GM12892 (cell line): ENCODE results near the gene ZBTB38.

ENCODE experiments used
- DNase-seq: peaks from one replicate; pipeline ENCODE4 v3.0.0; 2011; ENCODE audit not compliant: insufficient read length
- FAIRE-seq: peaks from 2 replicates; lab custom pipeline; 2011; peaks lifted over from hg19 to GRCh38; lab: Jason Lieb, UNC
- POLR2A ChIP-seq: IDR thresholded peaks from 2 replicates; pipeline ENCODE4 v1.6.1; 2011; ENCODE audit warnings: low read depth, low read length, control low read depth
- POLR2AphosphoS5 ChIP-seq: IDR thresholded peaks from 2 replicates; pipeline ENCODE4 v1.6.1; 2011; ENCODE audit warnings: low read depth, low read length, control low read depth
- TAF1 ChIP-seq: IDR thresholded peaks from 2 replicates; pipeline ENCODE4 v1.6.1; 2011; ENCODE audit warnings: low read depth, mild to moderate bottlenecking, control low read depth, low read length, borderline replicate concordance

The ZBTB38 gene

GRCh38 chr3:141332416-141332815 is 35.9 kb upstream of the ZBTB38 start:
- no peak for FAIRE-seq
- TF ChIP-seq POLR2A (no peak), TAF1 (no peak), POLR2AphosphoS5 (no peak)
- no peak for DNase-seq

- no peak for TF ChIP-seq TAF1
- TF ChIP-seq POLR2A: no peak
- no peak for TF ChIP-seq POLR2AphosphoS5
- FAIRE-seq: no peak
- no peak for DNase-seq
Observed at GRCh38 chr3:141333836-141334626, 34.3 kb upstream of the ZBTB38 start.

DNA sequence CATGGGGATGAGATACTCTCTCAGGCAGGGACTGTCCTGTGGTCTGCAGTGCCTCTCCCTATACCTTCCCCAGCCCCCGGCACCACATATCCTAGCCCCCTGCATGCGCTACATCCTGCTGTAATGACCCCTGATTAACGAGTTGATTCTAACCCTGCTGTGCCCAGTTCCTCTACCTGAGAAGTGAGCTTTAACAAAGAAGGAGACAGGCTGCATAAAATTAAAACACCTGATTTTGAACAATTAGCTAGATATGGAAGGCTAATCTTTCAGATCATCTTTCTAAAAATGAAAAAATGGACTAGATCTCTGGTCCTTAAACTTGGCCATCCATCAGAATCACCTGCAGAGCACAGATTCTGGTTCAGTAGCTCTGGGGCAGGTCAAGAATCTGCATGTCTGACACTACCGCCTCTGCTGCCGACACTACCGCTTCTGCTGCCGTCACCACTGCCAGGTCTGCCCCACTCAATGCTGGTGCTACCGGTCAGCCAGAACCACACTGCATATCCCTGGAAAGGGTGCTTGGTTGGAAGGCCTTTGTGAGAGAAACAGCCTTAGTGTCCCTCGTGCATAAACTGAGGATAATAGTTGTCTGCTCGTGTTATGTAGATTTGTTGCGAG is 33.6 kb upstream of the ZBTB38 start:
- TF ChIP-seq POLR2A (no peak), POLR2AphosphoS5 (no peak), TAF1 (no peak)
- no peak for DNase-seq
- no peak for FAIRE-seq

- FAIRE-seq: no peak
- TF ChIP-seq POLR2AphosphoS5 (no peak), POLR2A (no peak), TAF1 (no peak)
- DNase-seq: no peak
Observed at GRCh38 chr3:141335531-141336061, 32.7 kb upstream of the ZBTB38 start.

DNA sequence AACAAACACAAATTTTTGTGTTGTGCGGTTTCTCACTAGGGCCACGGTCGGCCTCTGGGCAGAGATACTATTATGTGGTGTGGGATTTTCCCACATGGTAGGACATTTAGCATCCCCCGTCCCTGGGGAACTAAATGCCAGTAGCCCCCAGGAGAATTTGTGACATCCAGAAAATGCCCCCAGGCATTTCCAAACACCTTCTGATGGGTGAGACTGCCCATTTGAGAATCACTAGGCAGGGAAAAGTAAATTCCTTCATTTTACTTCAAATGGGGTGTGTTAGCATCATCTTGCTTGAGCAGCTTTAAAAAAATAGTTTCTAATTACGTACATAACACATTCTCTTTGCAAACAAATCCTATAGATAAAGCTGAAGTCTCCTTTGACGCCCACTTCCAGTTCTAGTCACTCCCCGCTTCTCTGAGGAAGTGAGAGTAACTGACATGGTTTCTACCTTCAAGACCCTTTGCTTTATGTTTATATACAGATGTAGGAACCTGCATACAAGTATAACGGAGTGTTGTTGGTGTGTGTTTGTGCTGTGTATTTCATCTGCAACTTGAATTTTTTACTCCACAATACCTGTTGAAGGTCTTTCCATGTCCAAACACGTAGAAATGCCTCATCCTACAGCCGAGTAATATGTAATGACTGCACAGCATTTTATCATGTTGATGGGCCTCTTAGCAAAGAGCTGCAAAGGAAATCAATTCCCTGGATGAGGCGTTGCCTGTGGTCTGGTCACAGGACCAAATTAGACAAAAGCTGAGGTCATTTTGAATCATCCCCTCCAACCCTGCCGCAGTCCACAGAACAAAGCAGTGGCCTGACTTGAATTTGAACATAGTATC is 31.4 kb upstream of the ZBTB38 start:
- FAIRE-seq (peak; percentile 80), DNase-seq (peak; percentile 42)
- TF ChIP-seq POLR2AphosphoS5: no peak
- TF ChIP-seq POLR2A: no peak

GRCh38 chr3:141337523-141337854 is 30.8 kb upstream of the ZBTB38 start:
- DNase-seq: no peak
- 0 out of 2 replicates have a peak, but pooled peaks have one; percentile 39 for TF ChIP-seq POLR2AphosphoS5
- TF ChIP-seq POLR2A: peak; percentile 36; the same call in 1 of the 2 replicates
- no peak for TF ChIP-seq TAF1
- peak; percentile 58 for FAIRE-seq

- DNase-seq (no peak), FAIRE-seq (no peak)
- TF ChIP-seq POLR2A (no peak), POLR2AphosphoS5 (no peak), TAF1 (no peak)
Observed at GRCh38 chr3:141337991-141338390, 30.3 kb upstream of the ZBTB38 start.

DNA sequence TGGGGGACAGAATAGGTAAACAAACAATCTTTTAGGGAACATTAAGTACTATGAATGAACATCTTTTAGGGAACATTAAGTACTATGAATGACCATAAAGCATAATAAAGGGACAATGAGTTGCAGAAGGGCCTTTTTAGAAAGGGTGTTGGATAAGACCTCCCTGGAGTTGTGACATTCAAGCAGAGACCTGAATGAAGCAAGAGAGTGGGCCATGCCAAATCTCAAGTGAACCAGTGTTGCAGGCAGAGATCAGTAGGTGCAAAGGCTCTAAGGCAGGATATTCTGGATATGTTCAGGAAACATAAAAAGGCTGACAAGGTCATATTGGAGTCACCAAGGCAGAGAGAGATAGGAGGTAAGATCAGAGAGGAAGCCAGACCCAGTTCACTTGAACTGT is 29.4 kb upstream of the ZBTB38 start:
- peak; percentile 46 for FAIRE-seq
- DNase-seq: no peak
- TF ChIP-seq TAF1: no peak
- TF ChIP-seq POLR2A: no peak
- TF ChIP-seq POLR2AphosphoS5: no peak

- DNase-seq (no peak), FAIRE-seq (no peak)
- no peak for TF ChIP-seq POLR2A
- no peak for TF ChIP-seq POLR2AphosphoS5
- TF ChIP-seq TAF1: no peak
Observed at GRCh38 chr3:141341536-141341935, 26.8 kb upstream of the ZBTB38 start.

DNA sequence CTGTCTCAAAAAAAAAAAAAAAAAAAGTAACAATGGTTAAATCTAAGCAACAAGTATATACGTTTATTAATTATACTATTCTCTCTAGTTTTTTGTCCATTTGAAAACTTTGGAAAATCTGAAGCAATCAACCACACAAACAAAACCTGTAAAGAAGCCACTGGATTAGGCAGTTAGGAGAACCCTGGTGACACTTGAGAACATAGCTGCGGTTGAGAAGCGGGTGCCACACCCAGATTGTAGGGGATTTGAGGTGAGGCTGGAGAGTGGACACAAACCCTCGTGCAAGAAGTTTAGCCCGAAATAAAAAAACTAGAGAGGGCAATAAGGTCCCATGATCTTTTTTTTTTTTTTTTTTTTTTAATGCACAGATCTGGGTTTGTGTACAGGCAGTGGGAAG is 25.9 kb upstream of the ZBTB38 start:
- no peak for TF ChIP-seq TAF1
- TF ChIP-seq POLR2A: no peak
- TF ChIP-seq POLR2AphosphoS5: no peak
- FAIRE-seq: no peak
- DNase-seq: no peak

- no peak for FAIRE-seq
- TF ChIP-seq POLR2A (no peak), POLR2AphosphoS5 (no peak), TAF1 (no peak)
- no peak for DNase-seq
Observed at GRCh38 chr3:141343077-141343476, 25.2 kb upstream of the ZBTB38 start.
